H1 (cell line): Measurements from ENCODE around the gene CGNL1. TPM values are rescaled to one million over a fixed set of nuclear protein-coding genes. Genes with fewer than 3 reads are reported as not detected.

ENCODE experiments used
- CTCF ChIA-PET: fragments of 300-600 bp; sonication (Branson Sonifier 250); formaldehyde crosslinking; loops from one replicate; lab custom pipeline; 2021; ENCODE audit not compliant: partially characterized antibody; lab: Charles Lee
- POLR2A ChIA-PET: fragments of 300-600 bp; sonication (Branson Sonifier 250); formaldehyde crosslinking; loops from one replicate; lab custom pipeline; 2021; ENCODE audit warnings: inconsistent platforms; ENCODE audit not compliant: partially characterized antibody; lab: Charles Lee
- DNase-seq, 2 experiments: peaks; one replicate each; pipeline versions ENCODE4 v3.0.0 to v3.0.0-alpha.2; 2010 to 2022; ENCODE audit warnings: low spot score in 2 of 2, low read depth in 1 of 2, mixed read lengths in 1 of 2
- FAIRE-seq: peaks from 2 replicates; lab custom pipeline; 2011; peaks lifted over from hg19 to GRCh38; lab: Jason Lieb, UNC
- H2AFZ ChIP-seq: 2 replicates; pipeline ENCODE4 v1.8.1; 2012; ENCODE audit warnings: low read length, inconsistent platforms
- H2AK5ac ChIP-seq: 2 replicates; pipeline ENCODE4 v1.6.1; 2013; ENCODE audit warnings: low read depth, low read length
- H2BK120ac ChIP-seq: replicated peaks from 2 replicates; pipeline ENCODE3; 2013; ENCODE audit warnings: low read depth, low read length, inconsistent platforms
- H2BK12ac ChIP-seq: 2 replicates; pipeline ENCODE4 v1.6.1; 2013; ENCODE audit warnings: low read depth, low read length
- H2BK15ac ChIP-seq: 2 replicates; pipeline ENCODE4 v1.6.1; 2013; ENCODE audit warnings: low read length
- H2BK20ac ChIP-seq: 2 replicates; pipeline ENCODE4 v1.6.1; 2013; ENCODE audit warnings: low read length
- H2BK5ac ChIP-seq: 2 replicates; pipeline ENCODE4 v1.6.1; 2013; ENCODE audit warnings: low read depth, low read length
- H3K14ac ChIP-seq: 2 replicates; pipeline ENCODE4 v1.6.1; 2013; ENCODE audit warnings: inconsistent platforms; ENCODE audit not compliant: insufficient read length
- H3K18ac ChIP-seq: 2 replicates; pipeline ENCODE4 v1.6.1; 2013; ENCODE audit warnings: low read length; ENCODE audit errors: extremely low read depth
- H3K23ac ChIP-seq: 2 replicates; pipeline ENCODE4 v1.6.1; 2013; ENCODE audit warnings: inconsistent platforms; ENCODE audit not compliant: insufficient read length
- H3K23me2 ChIP-seq: 2 replicates; pipeline ENCODE4 v1.6.1; 2013; ENCODE audit warnings: low read depth, low read length
- H3K27ac ChIP-seq: 2 replicates; pipeline ENCODE4 v1.6.1; 2011; ENCODE audit warnings: low read depth, low read length, inconsistent platforms
- H3K27me3 ChIP-seq, 4 experiments: replicated peaks in 1 of 4; 1 replicate in 1 of 4; 2 replicates in 3 of 4; pipeline versions ENCODE4 v1.6.1 to v1.8.1; 2011 to 2013; ENCODE audit warnings: low read length in 3 of 4, mild to moderate bottlenecking in 3 of 4, inconsistent platforms in 2 of 4, mixed read lengths in 2 of 4, moderate library complexity in 1 of 4; ENCODE audit not compliant: control insufficient read depth in 3 of 4, insufficient read depth in 3 of 4; ENCODE audit errors: extremely low read depth in 1 of 4
- H3K36me3 ChIP-seq, 4 experiments: 2 replicates each; pipeline versions ENCODE4 v1.6.1 to v1.8.1; 2011 to 2013; ENCODE audit warnings: mild to moderate bottlenecking in 4 of 4, low read length in 3 of 4, moderate library complexity in 2 of 4, control low read depth in 1 of 4, inconsistent platforms in 1 of 4; ENCODE audit not compliant: insufficient read depth in 4 of 4, control insufficient read depth in 2 of 4
- H3K4ac ChIP-seq: replicated peaks from 2 replicates; pipeline ENCODE3; 2013; ENCODE audit warnings: low read length, low read depth, mixed read lengths, inconsistent platforms; ENCODE audit not compliant: insufficient read length
- H3K4me1 ChIP-seq, 4 experiments: replicated peaks in 1 of 4; 1 replicate in 1 of 4; 2 replicates in 3 of 4; pipeline versions ENCODE4 v1.6.1 to v1.8.1; 2011 to 2013; ENCODE audit warnings: low read length in 3 of 4, inconsistent platforms in 2 of 4, mixed read lengths in 1 of 4; ENCODE audit not compliant: insufficient read depth in 4 of 4, control insufficient read depth in 3 of 4
- H3K4me2 ChIP-seq, 2 experiments: 2 replicates each; pipeline versions ENCODE4 v1.6.1 to v1.8.1; 2011 to 2013; ENCODE audit warnings: low read depth in 2 of 2, low read length in 2 of 2, control low read depth in 1 of 2, inconsistent platforms in 1 of 2, mild to moderate bottlenecking in 1 of 2; ENCODE audit not compliant: insufficient read depth in 1 of 2
- H3K4me3 ChIP-seq, 4 experiments: fragments of 200-600, 300-600 bp in 1 of 4; sonication (generic), shearing (Covaris generic), sonication (Bioruptor Twin) in 1 of 4; 2 replicates each; pipeline versions ENCODE4 v1.5.1 to v1.8.1; 2011 to 2016; ENCODE audit warnings: low read length in 4 of 4, low read depth in 3 of 4, control low read depth in 2 of 4, inconsistent platforms in 2 of 4, mild to moderate bottlenecking in 2 of 4, mixed read lengths in 1 of 4, moderate library complexity in 1 of 4; ENCODE audit not compliant: insufficient read depth in 2 of 4; ENCODE audit errors: extremely low read depth in 1 of 4
- H3K56ac ChIP-seq: replicated peaks from 2 replicates; pipeline ENCODE3; 2013; ENCODE audit warnings: low read depth, mild to moderate bottlenecking, mixed read lengths, low read length, inconsistent platforms; ENCODE audit not compliant: insufficient read length
- H3K79me1 ChIP-seq: 2 replicates; pipeline ENCODE4 v1.6.1; 2013; ENCODE audit warnings: low read depth, low read length, control low read depth
- H3K79me2 ChIP-seq, 2 experiments: 2 replicates each; pipeline versions ENCODE4 v1.6.1 to v1.8.1; 2012 to 2013; ENCODE audit warnings: low read length in 2 of 2, mild to moderate bottlenecking in 2 of 2, inconsistent platforms in 1 of 2; ENCODE audit not compliant: insufficient read depth in 2 of 2, control insufficient read depth in 1 of 2
- H3K9ac ChIP-seq, 4 experiments: replicated peaks in 1 of 4; 1 replicate in 1 of 4; 2 replicates in 3 of 4; pipeline versions ENCODE4 v1.6.1 to v1.8.1; 2011 to 2013; ENCODE audit warnings: low read depth in 3 of 4, low read length in 3 of 4, control low read depth in 2 of 4, mild to moderate bottlenecking in 2 of 4, moderate library complexity in 2 of 4, inconsistent platforms in 1 of 4; ENCODE audit errors: extremely low read depth in 1 of 4
- H3K9me3 ChIP-seq, 2 experiments: 2 replicates each; pipeline versions ENCODE4 v1.6.1 to v1.8.1; 2012 to 2013; ENCODE audit warnings: mild to moderate bottlenecking in 2 of 2, moderate library complexity in 2 of 2, control low read depth in 1 of 2, inconsistent platforms in 1 of 2, low read depth in 1 of 2, low read length in 1 of 2, mixed read lengths in 1 of 2; ENCODE audit not compliant: insufficient read depth in 2 of 2
- H4K20me1 ChIP-seq, 2 experiments: replicated peaks in 1 of 2; 2 replicates each; pipeline versions ENCODE3 to v1.8.1; 2011 to 2013; ENCODE audit warnings: inconsistent platforms in 2 of 2, low read length in 2 of 2, mild to moderate bottlenecking in 1 of 2; ENCODE audit not compliant: insufficient read depth in 2 of 2, control insufficient read depth in 1 of 2
- H4K5ac ChIP-seq: 2 replicates; pipeline ENCODE4 v1.6.1; 2013; ENCODE audit warnings: low read length, low read depth, mixed read lengths, inconsistent platforms; ENCODE audit not compliant: insufficient read length
- H4K8ac ChIP-seq: 2 replicates; pipeline ENCODE4 v1.8.0; 2013; ENCODE audit warnings: mild to moderate bottlenecking, moderate library complexity, low read length, inconsistent platforms; ENCODE audit not compliant: insufficient read depth; ENCODE audit errors: extremely low read depth
- H4K91ac ChIP-seq: replicated peaks from 2 replicates; pipeline ENCODE3; 2013; ENCODE audit warnings: low read length, mixed read lengths, inconsistent platforms; ENCODE audit not compliant: insufficient read length
- KDM1A ChIP-seq: fragments of 200-600, 300-600 bp; sonication (generic); IDR thresholded peaks from 2 replicates; pipeline ENCODE4 v1.7.1; 2016; ENCODE audit warnings: mild to moderate bottlenecking, low read length, borderline replicate concordance
- TCF12 ChIP-seq: IDR thresholded peaks from 2 replicates; pipeline ENCODE4 v1.6.1; 2011; ENCODE audit warnings: low read depth, mild to moderate bottlenecking, low read length
- WGBS, 2 experiments: shearing (Covaris generic) in 1 of 2; methylation state at CpG; one replicate each; pipeline versions ENCODE4 v1.1.6 to v1.1.7; 2013 to 2015; ENCODE audit warnings: low lambda C conversion rate in 2 of 2, mixed read lengths in 2 of 2, inconsistent platforms in 1 of 2, low coverage in 1 of 2, missing lambda C conversion rate in 1 of 2; ENCODE audit not compliant: insufficient replicate concordance in 2 of 2, insufficient coverage in 1 of 2, insufficient read length in 1 of 2; ENCODE audit errors: extremely low coverage in 1 of 2, missing lambda C conversion rate in 1 of 2; 5-methylcytosine and 5-hydroxymethylcytosine counted together
- polyA plus RNA-seq, 7 experiments: library from polyadenylated mRNA; depleted of rRNA in 3 of 7; stranded (reverse) in 5 of 7; unstranded in 2 of 7; fragments of >200 nt in 5 of 7; fragments of 200-250 nt in 2 of 7; gene quantifications; 1 replicate in 5 of 7; 2 replicates in 1 of 7; 4 replicates in 1 of 7; pipeline versions ENCODE4 v1.2.1 to v1.2.3, GENCODE V29; 2011 to 2013; ENCODE audit warnings: missing spikeins in 2 of 7, mixed read lengths in 2 of 7
- total RNA-seq: library from RNA; stranded (reverse); fragmentation: NEBNext Ultra II Directional; extraction: Animal tissue kit (Norgen Biotek cat#: 25700); gene quantifications from 2 replicates; pipeline ENCODE4 v1.2.1, GENCODE V29; 2021

Gene CGNL1
- total and polyA plus RNA-seq, 2 of the 8 experiments (the other 6 are each of a cell fraction or from before 2014, with no cell fraction given) = 21.8 to 75.6 TPM

- Histone ChIP-seq H2BK20ac (no peak overlapping the region), H2BK5ac (no peak overlapping the region), H3K56ac (no peak overlapping the region), H3K4ac (no peak overlapping the region), H3K4me3 (no peak overlapping the region), H3K79me1 (no peaks in the 10 kb centered on the region), H2AFZ (no peak overlapping the region), H3K4me1 (peaks cover 0 to 8% (median 3%) of the 10 kb centered on the region in 4 experiments; a peak in 5 of 7 replicates), H3K18ac (no peak overlapping the region), H3K14ac (no peak overlapping the region), H2BK120ac (no peak overlapping the region), H2AK5ac (no peak overlapping the region), H3K23me2 (no peaks in the 10 kb centered on the region; the same call in 1 of the 2 replicates), H3K4me2 (no peak overlapping the region), H4K20me1 (no peaks in the 10 kb centered on the region), H2BK15ac (no peak overlapping the region), H3K9ac (no peak overlapping the region), H3K27me3 (no peaks in the 10 kb centered on the region), H3K23ac (no peak overlapping the region), H3K27ac (no peak overlapping the region), H4K8ac (no peak overlapping the region), H3K9me3 (no peaks in the 10 kb centered on the region), H4K91ac (no peak overlapping the region), H2BK12ac (no peak overlapping the region), H4K5ac (no peak overlapping the region), H3K36me3 (peaks cover 0 to 2% (median 0%) of the 10 kb centered on the region in 4 experiments; a peak in 1 of 8 replicates), H3K79me2 (peaks cover 0 to 2% of the 10 kb centered on the region in 2 experiments; a peak in 1 of 4 replicates)
- CTCF ChIA-PET = interaction anchor here (0.6 kb wide), 1 partner anchor 599 kb away, joined by 4 read pairs; no protein-coding TSS in a partner anchor
- FAIRE-seq (no peak), DNase-seq (no peak)
- TF ChIP-seq KDM1A (no peak), TCF12 (no peak)
- POLR2A ChIA-PET = no interaction called here
- 87% methylated on average over 9 of the region's 9 CpGs; no CpG with 5 or more reads in 1 of the 2 experiments for WGBS, 2 experiments
Measured at GRCh38 chr15:57510647-57511046, 134.3 kb downstream of the CGNL1 start.
